ENCODE measurements around the gene KCMF1. TPM values are rescaled to one million over a fixed set of nuclear protein-coding genes. Genes with fewer than 3 reads are reported as not detected.

The KCMF1 gene
- total and polyA plus RNA-seq, 2 of the 13 experiments (the other 11 are each of a cell fraction or from before 2014, with no cell fraction given): 62.1 to 116 TPM

DNA sequence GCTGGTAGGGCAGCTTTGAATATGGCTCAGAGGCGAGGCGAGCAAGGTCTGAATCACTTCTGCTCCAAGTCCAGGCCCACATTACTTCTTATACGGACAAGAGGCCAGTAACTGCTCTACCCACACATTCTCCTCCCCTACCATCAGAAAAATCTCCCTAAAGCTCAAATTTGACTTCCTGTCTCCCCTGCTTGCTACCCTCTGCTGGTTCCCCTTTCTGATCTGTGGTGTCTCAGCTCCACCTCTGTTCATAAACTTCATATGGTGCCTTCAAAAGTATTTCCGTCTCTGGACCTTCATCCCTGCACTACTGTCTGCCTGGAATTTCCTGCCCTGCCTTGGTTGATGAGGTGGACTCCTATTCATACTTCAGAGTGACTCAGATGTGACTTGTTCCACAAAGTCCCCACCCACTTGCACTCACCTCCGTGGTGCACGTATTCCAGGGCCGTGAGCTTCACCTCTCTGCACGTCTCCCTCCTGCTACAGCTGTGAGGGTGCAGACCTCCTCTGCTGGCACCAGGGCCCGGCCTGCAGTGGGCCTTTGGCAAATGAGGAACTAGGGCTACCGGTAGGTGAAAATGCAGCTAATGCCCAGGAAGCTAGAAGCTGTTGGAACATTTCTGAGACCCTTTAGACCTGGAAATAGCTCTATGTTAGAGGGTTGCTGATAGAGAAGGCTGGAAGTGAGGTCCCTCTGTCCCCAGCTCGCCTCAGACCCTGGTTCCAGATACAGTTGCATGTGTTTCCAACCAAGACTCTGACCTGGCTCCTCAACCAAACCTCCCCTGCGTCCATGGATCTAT lies 24.6 kb upstream of the KCMF1 start (continued):
- TF ChIP-seq RBM22 (optimal IDR thresholded peaks at IDR 0.05; ENCODE audit: low read length) (no peak), ZFP90 (CRISPR knock-in tag; IDR thresholded peaks at IDR 0.05; ENCODE audit: borderline replicate concordance) (0 out of 2 replicates have a peak, but pooled peaks have one; percentile 21), AHR (CRISPR knock-in tag; IDR thresholded peaks at IDR 0.05) (peak; percentile 77; the same call in 1 of the 2 replicates), TCF12 (IDR thresholded peaks at IDR 0.05) (no peak), TCF12 (CRISPR knock-in tag; IDR thresholded peaks at IDR 0.05) (no peak), TAF1 (CRISPR knock-in tag; IDR thresholded peaks at IDR 0.05) (peak; percentile 56), ZNF558 (CRISPR knock-in tag; IDR thresholded peaks at IDR 0.05; ENCODE audit: borderline replicate concordance) (no peak), RBFOX2 (IDR thresholded peaks at IDR 0.05; ENCODE audit: low read depth, low read length) (peak; percentile 42; the same call in 1 of the 2 replicates), MIER2 (CRISPR knock-in tag; IDR thresholded peaks at IDR 0.05) (peak; percentile 61)
- TF ChIP-seq, protein P1, sequence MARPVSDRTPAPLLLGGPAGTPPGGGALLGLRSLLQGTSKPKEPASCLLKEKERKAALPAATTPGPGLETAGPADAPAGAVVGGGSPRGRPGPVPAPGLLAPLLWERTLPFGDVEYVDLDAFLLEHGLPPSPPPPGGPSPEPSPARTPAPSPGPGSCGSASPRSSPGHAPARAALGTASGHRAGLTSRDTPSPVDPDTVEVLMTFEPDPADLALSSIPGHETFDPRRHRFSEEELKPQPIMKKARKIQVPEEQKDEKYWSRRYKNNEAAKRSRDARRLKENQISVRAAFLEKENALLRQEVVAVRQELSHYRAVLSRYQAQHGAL (CRISPR knock-in tag; IDR thresholded peaks at IDR 0.05; ENCODE audit: not compliant biosample characterization): peak; percentile 54
- TF ChIP-seq, protein P2, sequence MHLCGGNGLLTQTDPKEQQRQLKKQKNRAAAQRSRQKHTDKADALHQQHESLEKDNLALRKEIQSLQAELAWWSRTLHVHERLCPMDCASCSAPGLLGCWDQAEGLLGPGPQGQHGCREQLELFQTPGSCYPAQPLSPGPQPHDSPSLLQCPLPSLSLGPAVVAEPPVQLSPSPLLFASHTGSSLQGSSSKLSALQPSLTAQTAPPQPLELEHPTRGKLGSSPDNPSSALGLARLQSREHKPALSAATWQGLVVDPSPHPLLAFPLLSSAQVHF (CRISPR knock-in tag; IDR thresholded peaks at IDR 0.05): 0 out of 2 replicates have a peak, but pooled peaks have one; percentile 70
- TF ChIP-seq, protein P3, sequence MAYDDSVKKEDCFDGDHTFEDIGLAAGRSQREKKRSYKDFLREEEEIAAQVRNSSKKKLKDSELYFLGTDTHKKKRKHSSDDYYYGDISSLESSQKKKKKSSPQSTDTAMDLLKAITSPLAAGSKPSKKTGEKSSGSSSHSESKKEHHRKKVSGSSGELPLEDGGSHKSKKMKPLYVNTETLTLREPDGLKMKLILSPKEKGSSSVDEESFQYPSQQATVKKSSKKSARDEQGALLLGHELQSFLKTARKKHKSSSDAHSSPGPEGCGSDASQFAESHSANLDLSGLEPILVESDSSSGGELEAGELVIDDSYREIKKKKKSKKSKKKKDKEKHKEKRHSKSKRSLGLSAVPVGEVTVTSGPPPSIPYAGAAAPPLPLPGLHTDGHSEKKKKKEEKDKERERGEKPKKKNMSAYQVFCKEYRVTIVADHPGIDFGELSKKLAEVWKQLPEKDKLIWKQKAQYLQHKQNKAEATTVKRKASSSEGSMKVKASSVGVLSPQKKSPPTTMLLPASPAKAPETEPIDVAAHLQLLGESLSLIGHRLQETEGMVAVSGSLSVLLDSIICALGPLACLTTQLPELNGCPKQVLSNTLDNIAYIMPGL (CRISPR knock-in tag; IDR thresholded peaks at IDR 0.05; ENCODE audit: borderline replicate concordance in 1 of 2, low read depth in 1 of 2): peak; percentile 70 to 82; a peak in 3 of 4 replicates
- TF ChIP-seq, protein P4, sequence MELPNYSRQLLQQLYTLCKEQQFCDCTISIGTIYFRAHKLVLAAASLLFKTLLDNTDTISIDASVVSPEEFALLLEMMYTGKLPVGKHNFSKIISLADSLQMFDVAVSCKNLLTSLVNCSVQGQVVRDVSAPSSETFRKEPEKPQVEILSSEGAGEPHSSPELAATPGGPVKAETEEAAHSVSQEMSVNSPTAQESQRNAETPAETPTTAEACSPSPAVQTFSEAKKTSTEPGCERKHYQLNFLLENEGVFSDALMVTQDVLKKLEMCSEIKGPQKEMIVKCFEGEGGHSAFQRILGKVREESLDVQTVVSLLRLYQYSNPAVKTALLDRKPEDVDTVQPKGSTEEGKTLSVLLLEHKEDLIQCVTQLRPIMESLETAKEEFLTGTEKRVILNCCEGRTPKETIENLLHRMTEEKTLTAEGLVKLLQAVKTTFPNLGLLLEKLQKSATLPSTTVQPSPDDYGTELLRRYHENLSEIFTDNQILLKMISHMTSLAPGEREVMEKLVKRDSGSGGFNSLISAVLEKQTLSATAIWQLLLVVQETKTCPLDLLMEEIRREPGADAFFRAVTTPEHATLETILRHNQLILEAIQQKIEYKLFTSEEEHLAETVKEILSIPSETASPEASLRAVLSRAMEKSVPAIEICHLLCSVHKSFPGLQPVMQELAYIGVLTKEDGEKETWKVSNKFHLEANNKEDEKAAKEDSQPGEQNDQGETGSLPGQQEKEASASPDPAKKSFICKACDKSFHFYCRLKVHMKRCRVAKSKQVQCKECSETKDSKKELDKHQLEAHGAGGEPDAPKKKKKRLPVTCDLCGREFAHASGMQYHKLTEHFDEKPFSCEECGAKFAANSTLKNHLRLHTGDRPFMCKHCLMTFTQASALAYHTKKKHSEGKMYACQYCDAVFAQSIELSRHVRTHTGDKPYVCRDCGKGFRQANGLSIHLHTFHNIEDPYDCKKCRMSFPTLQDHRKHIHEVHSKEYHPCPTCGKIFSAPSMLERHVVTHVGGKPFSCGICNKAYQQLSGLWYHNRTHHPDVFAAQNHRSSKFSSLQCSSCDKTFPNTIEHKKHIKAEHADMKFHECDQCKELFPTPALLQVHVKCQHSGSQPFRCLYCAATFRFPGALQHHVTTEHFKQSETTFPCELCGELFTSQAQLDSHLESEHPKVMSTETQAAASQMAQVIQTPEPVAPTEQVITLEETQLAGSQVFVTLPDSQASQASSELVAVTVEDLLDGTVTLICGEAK (IDR thresholded peaks at IDR 0.05): no peak
- TF ChIP-seq, protein P4 (CRISPR knock-in tag; IDR thresholded peaks at IDR 0.05): peak; percentile 41; the same call in 1 of the 2 replicates
- TF ChIP-seq, protein P5, sequence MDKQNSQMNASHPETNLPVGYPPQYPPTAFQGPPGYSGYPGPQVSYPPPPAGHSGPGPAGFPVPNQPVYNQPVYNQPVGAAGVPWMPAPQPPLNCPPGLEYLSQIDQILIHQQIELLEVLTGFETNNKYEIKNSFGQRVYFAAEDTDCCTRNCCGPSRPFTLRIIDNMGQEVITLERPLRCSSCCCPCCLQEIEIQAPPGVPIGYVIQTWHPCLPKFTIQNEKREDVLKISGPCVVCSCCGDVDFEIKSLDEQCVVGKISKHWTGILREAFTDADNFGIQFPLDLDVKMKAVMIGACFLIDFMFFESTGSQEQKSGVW (CRISPR knock-in tag; IDR thresholded peaks at IDR 0.05; ENCODE audit: borderline replicate concordance): no peak
